Thyroid gland (tissue), 4 donors: Measurements from ENCODE around the gene HSPA1A. TPM values are rescaled to one million over a fixed set of nuclear protein-coding genes. Genes with fewer than 3 reads are reported as not detected.
A peak's percentile ranks its signal among the peaks of the same experiment; 100 is the strongest.
"Not testable (repeated sequence)": the region's sequence is repeated elsewhere in the genome, so short reads cannot be mapped to it uniquely, and the experiment has no call there.

Experiments used
- DNase-seq, 2 donors: peaks; one replicate each; pipeline ENCODE4 v3.0.0-alpha.2; 2019
- H3K27ac ChIP-seq, 3 donors: fragments of 200-600 bp; sonication (generic); 1 replicate in 2 of 3; 2 replicates in 1 of 3; pipeline ENCODE4 v1.5.1; 2016 to 2019; ENCODE audit warnings: mild to moderate bottlenecking in 1 of 3, moderate library complexity in 1 of 3
- H3K27me3 ChIP-seq: fragments of 200-600 bp; sonication (generic); one replicate; pipeline ENCODE4 v1.5.1; 2019
- H3K36me3 ChIP-seq, 2 donors: fragments of 200-600 bp; sonication (generic); one replicate each; pipeline ENCODE4 v1.5.1; 2016 to 2019
- H3K4me1 ChIP-seq, 2 donors: fragments of 200-600 bp; sonication (generic); one replicate each; pipeline ENCODE4 v1.5.1; 2017 to 2019
- H3K4me3 ChIP-seq, 3 donors: fragments of 200-600 bp; sonication (generic); replicated peaks in 1 of 3; 1 replicate in 2 of 3; 2 replicates in 1 of 3; pipeline ENCODE4 v1.5.1; 2016; ENCODE audit warnings: mild to moderate bottlenecking in 1 of 3
- H3K9me3 ChIP-seq: fragments of 200-600 bp; sonication (generic); one replicate; pipeline ENCODE4 v1.5.1; 2017
- POLR2A ChIP-seq, 2 donors: fragments of 450-650 bp; IDR thresholded peaks; one replicate each; pipeline ENCODE4 v1.6.1; 2017; ENCODE audit warnings: antibody characterized with exemption in 2 of 2, mild to moderate bottlenecking in 2 of 2, moderate library complexity in 1 of 2
- WGBS, 2 donors: methylation state at CpG; one replicate each; pipeline ENCODE4 v1.1.5; 2017; 5-methylcytosine and 5-hydroxymethylcytosine counted together
- intact Hi-C: fragments of 100-400 bp; cut with DNase I; formaldehyde crosslinking; loops from one replicate; pipeline ENCODE4 v1.15.1; 2023
- total RNA-seq, 4 donors: library from RNA; depleted of rRNA; stranded (reverse); fragments of >200 nt; gene quantifications; one replicate each; pipeline ENCODE4 v1.2.3, GENCODE V29; 2016
- TF ChIP-seq, protein P1 (sequence below), 6 experiments: fragments of 200-600 bp in 3 of 6; fragments of 450-650 bp in 3 of 6; sonication (generic) in 3 of 6; IDR thresholded peaks; one replicate each; pipeline ENCODE4 v1.5.1; 2016 to 2019; ENCODE audit warnings: antibody characterized with exemption in 6 of 6, mild to moderate bottlenecking in 2 of 6, inconsistent platforms in 1 of 6, moderate library complexity in 1 of 6

Gene HSPA1A
- total RNA-seq, 4 donors from 2014 or later, result 148 to 320 (median 190) TPM

DNA sequence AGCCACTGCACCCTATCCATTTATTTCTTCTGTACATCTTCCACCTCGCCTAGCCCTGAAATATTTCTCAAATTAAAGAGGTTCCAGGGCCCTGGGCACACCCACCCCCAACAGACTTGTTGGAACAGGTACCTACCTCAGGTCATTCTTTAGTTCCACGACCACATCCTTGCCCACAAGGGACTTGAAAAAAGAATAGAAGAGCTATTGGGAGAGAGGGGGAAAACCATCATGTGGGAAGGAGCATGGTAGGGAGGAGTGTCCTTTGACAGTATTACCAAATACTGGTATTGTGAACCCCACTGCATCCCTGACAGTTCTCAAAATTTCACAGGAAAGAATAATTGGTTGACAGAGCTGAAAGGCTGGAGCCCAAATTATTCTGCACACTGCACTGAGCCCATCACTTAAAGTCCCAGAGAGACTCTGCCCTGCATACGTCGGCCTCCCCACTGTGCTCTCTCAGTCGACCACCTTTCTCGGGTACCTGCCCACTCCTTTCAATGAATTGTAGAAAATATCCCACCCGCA is 9.3 kb upstream of the HSPA1A start:
- Histone ChIP-seq H3K4me1 (peaks cover 4 to 17% of the 10 kb centered on the region in 2 donors), H3K27me3 (no peaks in the 10 kb centered on the region), H3K9me3 (no peaks in the 10 kb centered on the region), H3K27ac (peak overlapping the region; percentile 85 to 97 (median 93)), H3K4me3 (peak overlapping the region; percentile 53 to 66 (median 57)), H3K36me3 (no peaks in the 10 kb centered on the region)
- no peak for TF ChIP-seq POLR2A (IDR thresholded peaks at IDR 0.05)
- TF ChIP-seq, protein P1, sequence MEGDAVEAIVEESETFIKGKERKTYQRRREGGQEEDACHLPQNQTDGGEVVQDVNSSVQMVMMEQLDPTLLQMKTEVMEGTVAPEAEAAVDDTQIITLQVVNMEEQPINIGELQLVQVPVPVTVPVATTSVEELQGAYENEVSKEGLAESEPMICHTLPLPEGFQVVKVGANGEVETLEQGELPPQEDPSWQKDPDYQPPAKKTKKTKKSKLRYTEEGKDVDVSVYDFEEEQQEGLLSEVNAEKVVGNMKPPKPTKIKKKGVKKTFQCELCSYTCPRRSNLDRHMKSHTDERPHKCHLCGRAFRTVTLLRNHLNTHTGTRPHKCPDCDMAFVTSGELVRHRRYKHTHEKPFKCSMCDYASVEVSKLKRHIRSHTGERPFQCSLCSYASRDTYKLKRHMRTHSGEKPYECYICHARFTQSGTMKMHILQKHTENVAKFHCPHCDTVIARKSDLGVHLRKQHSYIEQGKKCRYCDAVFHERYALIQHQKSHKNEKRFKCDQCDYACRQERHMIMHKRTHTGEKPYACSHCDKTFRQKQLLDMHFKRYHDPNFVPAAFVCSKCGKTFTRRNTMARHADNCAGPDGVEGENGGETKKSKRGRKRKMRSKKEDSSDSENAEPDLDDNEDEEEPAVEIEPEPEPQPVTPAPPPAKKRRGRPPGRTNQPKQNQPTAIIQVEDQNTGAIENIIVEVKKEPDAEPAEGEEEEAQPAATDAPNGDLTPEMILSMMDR (IDR thresholded peaks at IDR 0.05), result no peak
- 15 to 16% methylated on average over 7 of the region's 7 CpGs for WGBS, 2 donors
- no peak for DNase-seq
- intact Hi-C loops, result no loop called here

DNA sequence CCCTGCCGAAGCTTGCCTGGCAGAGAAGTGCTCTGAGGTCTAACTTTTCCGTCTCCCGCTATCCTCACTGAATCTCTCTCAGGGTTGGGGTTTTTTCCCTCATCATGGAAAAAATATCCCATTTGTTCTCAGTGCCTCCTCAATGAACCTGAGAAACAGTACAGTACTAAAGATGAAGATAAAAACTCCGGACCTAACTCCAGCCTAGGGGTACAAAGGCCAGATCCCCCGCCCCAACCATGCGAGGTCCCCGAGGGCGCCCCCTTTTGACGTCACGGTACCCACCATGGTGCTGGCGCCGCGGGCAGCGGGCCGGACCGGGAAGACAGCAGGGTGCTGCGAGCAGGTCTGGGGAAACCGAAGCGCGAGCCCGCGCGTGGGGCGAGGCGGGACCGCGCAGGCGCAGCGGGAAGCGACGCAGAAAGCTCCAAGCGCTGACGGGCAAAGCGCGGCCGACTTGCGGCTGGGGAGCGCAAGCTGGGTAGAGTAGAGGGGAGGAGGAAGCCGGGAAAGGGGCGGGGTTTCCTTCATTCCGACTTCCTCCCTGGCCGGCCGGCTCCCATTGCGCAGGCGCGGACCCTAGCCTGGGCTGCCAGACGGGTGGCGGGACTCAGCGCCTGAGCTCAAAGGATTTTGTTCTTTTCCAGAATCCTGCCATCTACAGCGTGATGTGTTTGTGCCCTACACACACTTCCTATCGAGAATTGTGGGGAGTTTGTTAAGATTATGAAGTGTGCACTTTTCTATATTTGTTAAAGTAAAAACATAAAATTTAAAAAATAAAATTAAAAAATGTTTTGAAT is 8.7 kb upstream of the HSPA1A start, which contains the start of gene LSM2:
Gene LSM2 (minus strand): TSS at position 497 of the 803 bp plus-strand sequence. CDS start 209 bp downstream, at position 288.
- Histone ChIP-seq H3K4me1 (peaks cover 4 to 17% of the 10 kb centered on the region in 2 donors), H3K4me3 (peak within 1 kb of the TSS; percentile 53 to 66 (median 57)), H3K27me3 (no peaks in the 10 kb centered on the region), H3K9me3 (no peaks in the 10 kb centered on the region), H3K27ac (peak within 1 kb of the TSS; percentile 86 to 97 (median 93)), H3K36me3 (no peaks in the 10 kb centered on the region)
- intact Hi-C loops, result no loop called here
- WGBS, 2 donors, result 1% methylated on average over 47 to 49 of the region's 51 CpGs
- TF ChIP-seq POLR2A (IDR thresholded peaks at IDR 0.05), result peak in 1 of 2 donors; percentile 97
- TF ChIP-seq, protein P1 (IDR thresholded peaks at IDR 0.05), result peak in 3 of 6 experiments; percentile 3 to 24 (median 13)
- peak; percentile 98 for DNase-seq

DNA sequence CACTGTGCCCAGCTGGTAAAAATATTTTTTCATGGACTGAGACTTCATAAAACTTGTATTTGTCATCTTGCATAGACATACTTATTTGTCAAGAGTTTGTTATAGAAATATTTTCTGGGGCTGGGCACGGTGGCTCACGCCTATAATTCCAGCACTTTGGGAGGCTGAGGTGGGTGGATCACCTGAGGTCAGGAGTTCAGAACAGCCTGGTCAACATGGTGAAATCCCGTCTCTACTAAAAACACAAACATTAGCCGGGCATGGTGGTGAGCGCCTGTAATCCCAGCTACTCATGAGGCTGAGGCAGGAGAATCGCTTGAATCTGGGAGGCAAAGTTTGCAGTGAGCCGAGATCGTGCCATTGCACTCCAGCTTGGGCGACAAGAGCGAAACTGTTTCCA is 6.7 kb upstream of the HSPA1A start:
- H3K4me3 ChIP-seq, intact Hi-C loops, H3K36me3 ChIP-seq, DNase-seq, H3K9me3 ChIP-seq, H3K27ac ChIP-seq, H3K27me3 ChIP-seq: not testable (repeated sequence)
- H3K4me1 ChIP-seq, result peaks cover 7 to 22% of the 10 kb centered on the region in 2 donors
- WGBS, 2 donors, result 92 to 94% methylated on average over 10 of the region's 10 CpGs

DNA sequence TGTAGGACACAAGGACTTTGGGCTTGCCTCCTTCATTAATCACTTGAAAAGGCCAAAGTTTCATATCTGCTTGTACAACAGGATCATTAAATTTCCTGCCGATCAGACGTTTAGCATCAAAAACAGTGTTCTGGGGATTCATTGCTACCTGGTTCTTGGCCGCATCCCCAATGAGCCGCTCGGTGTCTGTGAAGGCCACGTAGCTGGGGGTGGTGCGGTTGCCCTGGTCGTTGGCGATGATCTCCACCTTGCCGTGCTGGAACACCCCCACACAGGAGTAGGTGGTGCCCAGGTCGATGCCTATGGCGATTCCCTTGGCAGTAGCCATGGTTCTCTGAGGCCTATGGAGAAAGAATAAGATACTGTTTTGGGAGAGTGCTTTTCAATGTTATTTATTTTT is 3.7 kb upstream of the HSPA1A start:
- Histone ChIP-seq H3K27ac (no peak overlapping the region), H3K9me3 (no peaks in the 10 kb centered on the region), H3K4me1 (peaks cover 12 to 18% of the 10 kb centered on the region in 2 donors), H3K4me3 (no peak overlapping the region), H3K36me3 (no peaks in the 10 kb centered on the region), H3K27me3 (no peaks in the 10 kb centered on the region)
- DNase-seq, result no peak
- WGBS, 2 donors, result 93 to 95% methylated on average over 12 of the region's 12 CpGs
- intact Hi-C loops, result no loop called here
- TF ChIP-seq, protein P1 (IDR thresholded peaks at IDR 0.05), result no peak
- no peak for TF ChIP-seq POLR2A (IDR thresholded peaks at IDR 0.05)

DNA sequence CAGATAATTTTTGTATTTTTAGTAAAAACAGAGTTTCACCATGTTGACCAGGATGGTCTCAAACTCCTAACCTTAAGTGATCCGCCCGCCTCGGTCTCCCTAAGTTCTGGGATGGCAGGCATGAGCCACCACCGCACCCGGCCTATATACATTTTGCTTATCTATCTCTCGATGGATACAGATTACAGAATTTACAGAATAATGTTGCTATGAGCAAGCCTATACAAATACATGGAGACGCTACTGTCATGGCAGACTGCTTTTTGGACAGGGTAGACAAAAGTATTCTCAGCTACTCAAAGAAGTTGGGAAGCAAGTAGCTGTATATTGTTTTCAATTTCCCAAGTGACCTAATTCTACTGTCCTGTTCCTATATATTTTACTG is 1.9 kb upstream of the HSPA1A start:
- intact Hi-C loops, result no loop called here
- DNase-seq, result no peak
- Histone ChIP-seq H3K4me3 (no peak overlapping the region), H3K9me3 (no peaks in the 10 kb centered on the region), H3K4me1 (peaks cover 12 to 17% of the 10 kb centered on the region in 2 donors), H3K27ac (peak overlapping the region; percentile 100), H3K27me3 (no peaks in the 10 kb centered on the region), H3K36me3 (no peaks in the 10 kb centered on the region)
- 96 to 97% methylated on average over 7 of the region's 7 CpGs for WGBS, 2 donors
- TF ChIP-seq, protein P1 (IDR thresholded peaks at IDR 0.05), result no peak
- no peak for TF ChIP-seq POLR2A (IDR thresholded peaks at IDR 0.05)
